Kidney epithelial cell (primary cell): ENCODE measurements around the gene SVOPL. TPM values are rescaled to one million over a fixed set of nuclear protein-coding genes. Genes with fewer than 3 reads are reported as not detected.

Experiments used
- DNase-seq: peaks from one replicate; pipeline ENCODE4 v3.0.0-alpha.2; 2010; ENCODE audit warnings: low read depth
- H3K27me3 ChIP-seq: 2 replicates; pipeline ENCODE4 v1.6.0; 2011; ENCODE audit warnings: low read length; ENCODE audit not compliant: control insufficient read depth, insufficient read depth
- H3K36me3 ChIP-seq: 2 replicates; pipeline ENCODE4 v1.5.1; 2011; ENCODE audit warnings: low read length; ENCODE audit not compliant: control insufficient read depth, insufficient read depth
- H3K4me3 ChIP-seq: 2 replicates; pipeline ENCODE4 v1.5.1; 2011; ENCODE audit warnings: low read depth, mild to moderate bottlenecking, control low read depth, low read length
- CTCF ChIP-seq: IDR thresholded peaks from 2 replicates; pipeline ENCODE4 v1.5.1; 2011; ENCODE audit warnings: mild to moderate bottlenecking, moderate library complexity, low read length, control low read depth, inconsistent platforms; ENCODE audit not compliant: insufficient read depth, poor library complexity, severe bottlenecking
- total RNA-seq: library from RNA; depleted of rRNA; stranded (reverse); fragments of >200 nt; gene quantifications from 2 replicates; pipeline ENCODE4 v1.2.3, GENCODE V29; 2015

Gene SVOPL
- total RNA-seq, 1 donor from 2014 or later, result not detected

- TF ChIP-seq CTCF, result no peak
- no peaks in the 10 kb centered on the region for H3K27me3 ChIP-seq
- no peak overlapping the region for H3K4me3 ChIP-seq
- peaks cover 1% of the 10 kb centered on the region for H3K36me3 ChIP-seq
- no peak for DNase-seq
Observed at GRCh38 chr7:138549082-138549481, 152.1 kb downstream of the SVOPL start.

- no peak overlapping the region for H3K4me3 ChIP-seq
- TF ChIP-seq CTCF, result no peak
- no peak for DNase-seq
Observed at GRCh38 chr7:138546829-138547228, 154.3 kb downstream of the SVOPL start.

GRCh38 chr7:138546064-138546619 lies 155.0 kb downstream of the SVOPL start:
- no peaks in the 10 kb centered on the region for H3K27me3 ChIP-seq
- TF ChIP-seq CTCF, result no peak
- H3K36me3 ChIP-seq, result no peaks in the 10 kb centered on the region
- no peak for DNase-seq
- H3K4me3 ChIP-seq, result no peak overlapping the region

More at GRCh38 chr7:138546829-138547228, 154.3 kb downstream of the SVOPL start:
- H3K27me3 ChIP-seq, result no peaks in the 10 kb centered on the region
- H3K36me3 ChIP-seq, result no peaks in the 10 kb centered on the region

GRCh38 chr7:138545123-138545522 lies 156.0 kb downstream of the SVOPL start:
- TF ChIP-seq CTCF, result no peak
- Histone ChIP-seq H3K27me3 (no peaks in the 10 kb centered on the region), H3K36me3 (no peaks in the 10 kb centered on the region), H3K4me3 (no peak overlapping the region)
- no peak for DNase-seq

Other genes starting within 250 kb of the SVOPL start
- 20.7 and 22.4 TPM in 2 replicates for gene TRIM24, start 241.1 kb downstream of the SVOPL start, total RNA-seq
- not detected in 2 replicates for gene TMEM213, start 96.6 kb upstream of the SVOPL start, total RNA-seq
- 0.07 and 0.88 TPM in 2 replicates for gene ATP6V0A4, start 96.8 kb upstream of the SVOPL start, total RNA-seq